Smooth muscle cell of the brain vasculature (primary cell): Measurements from ENCODE around the gene IL10.
"Not testable (repeated sequence)": the region's sequence is repeated elsewhere in the genome, so short reads cannot be mapped to it uniquely, and the experiment has no call there.

Experiments used
- DNase-seq: peaks from one replicate; pipeline ENCODE4 v3.0.0-alpha.2; 2012; ENCODE audit warnings: low read depth, low spot score

The IL10 gene

DNA sequence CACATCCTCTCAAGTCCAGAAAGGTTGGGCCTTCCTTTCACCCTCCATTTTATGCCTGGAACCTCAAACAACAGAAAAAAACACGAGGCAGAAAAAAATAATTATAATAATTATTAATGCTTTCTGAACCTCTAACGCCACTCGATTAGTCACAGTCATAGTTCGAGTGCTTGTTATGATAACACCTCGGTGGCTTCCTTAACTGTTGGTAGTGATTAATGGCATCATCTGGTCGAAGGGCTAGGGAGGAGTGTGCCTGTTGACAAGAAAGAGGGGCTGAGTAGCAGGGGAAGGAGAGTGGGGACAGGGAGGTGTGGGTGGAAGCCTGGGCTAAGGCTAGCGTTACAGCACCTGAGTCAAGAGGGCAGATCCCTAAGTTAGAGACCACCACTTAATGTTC lies 21.3 kb upstream of the IL10 start:
- no peak for DNase-seq

GRCh38 chr1:206792939-206793607 lies 20.8 kb upstream of the IL10 start:
- DNase-seq: no peak

DNA sequence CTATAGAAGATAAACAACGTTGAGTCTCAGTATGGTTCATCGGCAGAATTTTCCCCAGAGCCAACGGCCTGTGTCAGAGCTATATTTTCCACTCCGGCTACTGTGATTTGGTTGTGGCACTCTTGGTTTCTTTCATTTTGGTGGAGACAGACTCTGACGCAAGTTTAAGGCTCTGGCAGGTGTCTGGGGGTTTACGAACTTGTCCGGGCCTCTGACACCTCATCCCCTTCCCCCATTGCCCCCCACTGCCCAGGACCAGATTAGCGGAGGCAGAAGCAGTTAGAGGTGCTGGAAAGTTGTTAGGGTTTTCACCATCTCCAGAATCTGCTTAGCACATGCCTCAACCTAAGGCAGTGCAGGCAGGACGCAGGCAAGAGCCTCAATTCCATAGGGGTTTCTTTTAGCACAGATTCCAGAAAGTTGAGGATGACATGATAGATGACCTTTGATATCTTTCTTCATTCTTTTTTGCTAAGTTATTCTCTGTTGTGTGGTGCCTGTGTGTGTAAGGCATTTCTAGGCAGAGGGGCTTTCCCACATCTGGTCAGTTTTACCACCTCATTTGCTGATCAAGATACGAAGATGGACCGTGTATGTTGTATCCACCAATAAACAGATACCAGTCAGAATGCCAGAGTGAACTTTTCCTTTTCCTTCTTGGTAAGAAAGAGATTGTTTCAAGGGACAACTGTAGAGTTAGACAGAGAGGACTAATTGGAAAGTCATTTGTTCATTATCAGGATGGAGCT lies 18.4 kb upstream of the IL10 start:
- no peak for DNase-seq

GRCh38 chr1:206788487-206789050 lies 16.3 kb upstream of the IL10 start:
- DNase-seq: no peak

GRCh38 chr1:206787891-206788290 lies 15.6 kb upstream of the IL10 start:
- no peak for DNase-seq

DNA sequence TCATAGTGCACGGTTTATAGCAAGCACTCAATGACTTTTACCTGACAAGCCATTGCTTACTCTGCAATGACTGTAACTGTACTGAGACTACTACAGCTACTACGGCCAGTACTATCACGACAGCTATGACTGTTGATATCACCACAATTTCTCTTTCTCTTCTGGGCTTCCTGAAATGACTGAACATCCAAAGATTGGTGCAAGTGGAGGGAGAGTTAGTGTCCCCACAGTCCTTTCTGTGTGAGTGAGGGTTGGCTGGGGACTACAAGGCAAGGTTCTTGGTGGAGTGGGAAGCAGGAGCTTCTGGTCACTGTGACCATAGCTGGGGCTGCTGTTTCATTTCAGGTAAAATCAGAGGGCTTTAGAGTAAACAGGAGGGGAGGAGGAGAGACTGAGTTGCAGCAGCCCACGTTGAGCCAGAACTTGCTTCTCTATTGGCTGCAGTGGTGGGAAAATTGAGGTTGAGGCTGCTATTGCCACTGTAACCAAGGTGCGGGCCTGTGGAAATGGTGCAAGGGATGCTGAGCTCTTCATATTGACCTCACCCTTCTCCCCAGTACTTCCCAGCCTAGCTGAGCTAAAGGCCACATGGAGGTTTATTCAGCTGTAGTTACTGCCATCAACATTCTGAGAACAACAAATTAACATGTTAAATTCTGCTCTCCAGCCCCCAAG lies 14.1 kb upstream of the IL10 start:
- no peak for DNase-seq

DNA sequence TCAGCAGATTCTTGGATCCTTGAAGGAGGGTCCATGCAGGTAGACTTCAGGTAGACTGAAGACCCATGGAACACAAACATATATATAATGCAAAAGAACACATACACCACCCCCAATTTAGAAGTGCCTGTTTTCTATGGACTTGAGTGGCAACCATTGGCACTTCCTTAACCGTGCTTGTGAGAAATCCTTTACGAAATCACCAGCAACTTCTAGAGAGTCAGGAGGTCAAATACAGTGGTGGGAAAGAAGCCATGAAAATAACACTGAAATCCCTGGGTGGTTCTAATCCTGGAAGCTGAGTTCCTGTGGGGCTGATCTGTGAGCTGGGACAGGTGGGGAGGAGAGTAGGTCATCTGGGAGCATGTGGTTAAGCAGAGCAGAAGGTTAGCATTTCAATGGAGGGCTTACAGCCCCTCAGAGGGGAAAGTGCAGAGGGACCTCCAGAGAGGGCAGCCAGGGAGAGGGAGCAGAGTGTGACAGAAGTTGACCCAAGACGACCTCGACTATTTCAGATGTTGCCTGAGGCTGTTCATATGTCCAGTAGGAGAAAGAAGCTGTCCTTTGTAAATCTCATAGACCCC lies 13.0 kb upstream of the IL10 start:
- DNase-seq: no peak

GRCh38 chr1:206784471-206784903 lies 12.2 kb upstream of the IL10 start:
- DNase-seq: no peak

DNA sequence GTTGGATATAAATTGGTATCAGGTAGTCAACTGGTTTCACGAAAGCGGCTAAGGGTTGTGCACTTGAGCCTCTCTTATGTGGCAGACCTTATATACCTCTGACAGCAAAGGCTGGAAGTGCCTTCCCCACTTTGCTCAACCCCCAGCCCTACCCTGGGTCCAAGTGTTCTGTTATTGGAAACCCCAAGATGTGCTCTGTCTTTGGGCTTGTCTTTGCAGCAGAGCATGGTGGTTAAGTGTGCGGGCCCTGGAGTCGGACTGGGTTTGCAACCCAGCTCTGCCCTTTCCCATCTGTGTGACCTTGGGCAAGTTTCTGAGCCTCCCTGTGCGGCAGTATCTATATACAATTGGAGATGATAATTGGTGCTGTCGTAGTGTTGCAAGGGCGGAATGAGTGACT lies 11.2 kb upstream of the IL10 start:
- DNase-seq: no peak

DNA sequence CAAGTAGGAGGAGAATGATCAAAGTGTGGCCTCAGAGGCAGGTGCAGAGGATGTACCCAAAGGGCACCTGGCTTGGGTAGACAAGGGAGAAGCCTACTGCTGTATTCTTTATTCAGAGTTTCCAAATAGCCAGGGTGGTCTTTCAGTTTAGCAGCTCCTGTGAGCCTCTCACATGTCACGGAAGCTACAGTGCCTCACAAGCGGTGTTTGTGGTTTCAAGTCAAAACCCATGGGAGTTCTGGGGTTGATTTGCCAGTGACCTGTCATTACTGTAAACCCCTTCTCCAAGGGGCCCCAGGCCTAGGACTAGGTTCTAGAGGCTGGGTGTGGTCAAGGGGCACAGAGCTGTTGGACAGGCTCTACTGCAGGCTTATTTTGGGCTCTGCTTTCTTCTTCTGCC lies 10.2 kb upstream of the IL10 start:
- no peak for DNase-seq

DNA sequence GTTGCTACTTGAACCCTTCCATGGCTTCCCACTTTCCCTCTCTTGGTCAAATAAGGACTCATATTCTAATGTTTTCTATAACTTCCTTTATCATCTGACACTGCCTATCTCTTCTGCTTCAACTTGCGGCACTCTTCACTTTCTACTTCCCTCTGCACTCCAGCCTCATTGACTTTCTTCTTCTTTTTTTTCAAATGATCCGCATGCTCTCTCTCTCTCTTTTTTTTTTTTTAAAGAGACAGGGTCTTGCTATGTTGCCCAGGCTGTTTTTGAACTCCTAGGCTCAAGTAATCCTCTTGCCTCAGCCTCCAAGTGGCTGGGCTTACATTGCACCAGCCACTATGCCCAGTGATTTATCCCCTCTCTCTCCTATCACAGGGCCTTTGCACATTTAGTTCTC lies 7.3 kb upstream of the IL10 start:
- DNase-seq: no peak

GRCh38 chr1:206778911-206779310 lies 6.6 kb upstream of the IL10 start:
- not testable (repeated sequence) for DNase-seq

GRCh38 chr1:206778031-206778430 lies 5.7 kb upstream of the IL10 start:
- DNase-seq: no peak

DNA sequence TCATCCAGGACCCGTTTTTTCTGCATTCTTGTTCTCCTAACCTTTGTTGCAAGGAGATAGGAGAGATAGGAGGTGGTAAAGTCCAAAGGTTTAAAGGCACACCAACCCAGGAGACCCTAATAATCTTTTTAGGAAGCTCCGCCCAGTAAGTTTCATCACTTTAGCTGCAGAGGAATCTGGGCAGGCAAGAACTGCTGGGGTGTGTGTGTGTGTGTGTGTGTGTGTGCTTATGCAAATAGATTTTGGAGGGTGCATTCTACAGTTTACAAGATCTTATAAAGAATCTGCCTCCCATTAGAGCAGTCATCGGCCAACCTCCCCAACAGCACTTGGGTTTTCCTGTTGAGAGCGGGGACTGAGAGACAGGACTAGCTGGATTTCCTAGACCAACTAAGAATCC lies 3.9 kb upstream of the IL10 start:
- no peak for DNase-seq

DNA sequence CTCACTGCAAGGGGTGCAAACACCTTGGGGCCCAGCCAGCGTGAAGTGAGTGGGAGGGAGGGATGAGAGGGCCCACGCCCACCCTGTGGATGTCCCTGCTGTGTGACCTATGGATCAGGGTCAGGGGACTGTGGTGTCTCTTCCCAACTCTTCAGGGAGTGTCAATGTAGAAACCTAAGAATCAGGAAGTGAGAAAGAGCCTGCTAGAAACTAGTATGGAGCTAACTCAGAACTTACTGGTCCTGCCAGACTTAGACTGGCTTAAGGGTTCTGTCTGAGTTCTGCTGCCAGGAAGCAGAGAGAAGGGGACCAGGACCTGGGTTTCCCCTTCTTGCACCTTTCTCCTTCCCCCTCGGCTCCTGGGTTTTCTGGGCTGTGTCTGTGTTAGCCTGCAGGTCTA lies 1.8 kb upstream of the IL10 start:
- no peak for DNase-seq

GRCh38 chr1:206771338-206771692 lies 979 bp downstream of the IL10 start:
- no peak for DNase-seq

DNA sequence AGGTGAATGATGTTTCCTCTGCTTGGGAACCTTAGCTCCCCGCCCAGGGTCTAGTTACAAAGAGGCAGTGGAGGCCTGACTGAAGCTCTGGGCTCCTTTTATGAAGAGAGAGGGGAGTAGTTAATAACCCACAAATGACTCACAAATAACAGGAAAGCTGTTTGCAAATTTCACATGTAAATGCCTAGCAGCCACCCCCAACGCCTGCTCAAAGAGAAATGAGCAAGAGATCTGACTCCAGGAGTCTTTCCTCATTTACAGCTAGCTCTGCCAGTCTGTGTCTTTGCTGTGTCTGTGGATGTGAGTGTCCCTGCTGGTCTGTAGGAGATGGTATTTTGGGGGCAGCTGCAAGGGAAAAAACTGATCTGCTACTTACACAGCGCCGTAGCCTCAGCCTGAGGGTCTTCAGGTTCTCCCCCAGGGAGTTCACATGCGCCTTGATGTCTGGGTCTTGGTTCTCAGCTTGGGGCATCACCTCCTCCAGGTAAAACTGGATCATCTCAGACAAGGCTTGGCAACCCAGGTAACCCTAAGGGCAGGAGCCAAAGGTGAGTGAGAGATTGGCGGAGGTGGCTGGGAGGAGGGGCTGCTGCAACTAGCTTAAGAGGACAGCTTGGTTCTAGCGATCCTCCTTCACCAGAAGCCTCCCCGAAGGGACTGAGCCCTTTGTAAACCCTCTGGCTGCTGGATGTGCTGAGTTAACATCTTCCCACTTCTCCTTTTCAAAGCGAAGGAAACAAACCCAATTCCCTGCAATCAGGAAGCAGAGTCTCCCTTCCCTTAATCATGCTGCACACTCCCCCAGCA lies 1.6 kb downstream of the IL10 start, which contains the start of gene IL19:
TSS of gene IL19 (plus strand) at position 243 of the 807 bp plus-strand sequence. CDS start 65,890 bp downstream, outside the sequence.
- no peak for DNase-seq

GRCh38 chr1:206769304-206769731 lies 3.0 kb downstream of the IL10 start:
- DNase-seq: no peak

- DNase-seq: no peak
Observed at GRCh38 chr1:206768472-206769303, 3.6 kb downstream of the IL10 start.

GRCh38 chr1:206766251-206766856 lies 5.9 kb downstream of the IL10 start:
- no peak for DNase-seq
